CD4-positive, alpha-beta T cell treated with Interleukin-17A for 4 hours (primary cell): ENCODE data around the gene LZTR1.
"Not testable (repeated sequence)": the region's sequence is repeated elsewhere in the genome, so short reads cannot be mapped to it uniquely, and the experiment has no call there.

Experiments
- DNase-seq: peaks from one replicate; pipeline ENCODE4 v3.0.0-alpha.2; 2020; ENCODE audit warnings: mixed read lengths

The LZTR1 gene

DNA sequence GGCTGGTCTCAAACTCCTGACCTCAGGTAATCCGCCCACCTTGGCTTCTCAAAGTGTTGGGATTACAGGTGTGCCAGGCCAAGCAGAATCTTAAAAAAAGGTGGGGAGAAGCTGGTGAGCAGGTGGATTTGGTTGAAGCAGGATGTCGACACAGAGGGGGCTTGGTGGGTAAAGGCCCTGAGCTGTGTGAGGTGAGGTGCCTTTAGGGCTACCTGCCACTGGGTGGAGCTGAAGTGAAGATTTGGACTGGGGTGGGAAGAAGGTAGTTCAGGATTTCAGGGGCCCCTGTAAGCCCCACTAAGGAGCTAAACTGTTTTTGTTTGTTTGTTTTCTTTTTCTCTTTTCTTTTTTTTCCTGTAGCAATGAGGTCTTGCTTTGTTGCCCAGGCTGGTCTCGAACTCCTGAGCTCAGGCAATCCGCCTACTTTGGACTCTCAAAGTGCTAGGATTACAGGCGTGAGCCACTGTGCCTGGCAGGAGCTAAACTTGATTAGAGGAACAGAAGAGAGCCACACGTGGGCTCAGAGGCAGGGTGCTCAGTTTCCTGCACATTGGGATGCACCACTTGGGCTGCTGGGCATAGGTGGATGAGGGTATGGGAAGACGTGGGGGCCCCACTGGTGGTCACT lies 38.8 kb downstream of the LZTR1 start:
- no peak for DNase-seq

DNA sequence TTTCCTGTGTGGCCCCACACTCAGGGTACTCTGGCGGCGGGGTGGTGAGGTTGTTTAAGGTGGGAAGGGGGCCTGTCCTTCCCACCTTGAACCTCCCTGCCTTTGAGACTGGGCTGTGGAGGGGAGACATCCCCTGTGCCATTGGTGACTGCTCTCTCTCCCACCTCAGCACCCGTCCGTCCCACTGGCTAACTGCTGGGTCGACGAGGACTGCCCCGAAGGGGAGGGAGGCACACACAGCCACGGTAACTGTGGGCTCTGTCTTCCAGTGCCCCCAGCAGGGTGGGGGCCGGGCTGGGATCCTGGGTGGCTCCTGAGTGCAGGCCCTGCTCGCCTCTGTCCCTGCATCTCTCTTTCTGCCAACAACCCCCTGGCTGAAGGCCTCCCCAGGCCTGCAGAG lies 40.4 kb downstream of the LZTR1 start:
- no peak for DNase-seq

DNA sequence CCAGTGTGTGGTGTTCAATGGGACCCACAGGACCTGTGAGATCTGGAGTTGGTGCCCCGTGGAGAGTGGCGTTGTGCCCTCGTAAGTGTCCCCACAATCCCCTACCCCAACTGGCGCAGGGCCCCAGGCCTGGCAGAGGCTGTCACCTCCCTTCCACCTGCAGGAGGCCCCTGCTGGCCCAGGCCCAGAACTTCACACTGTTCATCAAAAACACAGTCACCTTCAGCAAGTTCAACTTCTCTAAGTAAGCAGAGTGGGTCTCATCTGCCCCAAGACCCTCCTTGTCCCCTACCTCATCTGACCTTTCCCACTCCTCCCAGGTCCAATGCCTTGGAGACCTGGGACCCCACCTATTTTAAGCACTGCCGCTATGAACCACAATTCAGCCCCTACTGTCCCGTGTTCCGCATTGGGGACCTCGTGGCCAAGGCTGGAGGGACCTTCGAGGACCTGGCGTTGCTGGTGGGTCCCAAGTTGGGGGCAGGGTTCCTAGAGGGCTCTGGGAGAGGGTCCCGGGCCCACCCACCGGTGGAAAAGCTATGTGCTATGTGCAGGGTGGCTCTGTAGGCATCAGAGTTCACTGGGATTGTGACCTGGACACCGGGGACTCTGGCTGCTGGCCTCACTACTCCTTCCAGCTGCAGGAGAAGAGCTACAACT lies 41.0 kb downstream of the LZTR1 start:
- DNase-seq, result no peak

DNA sequence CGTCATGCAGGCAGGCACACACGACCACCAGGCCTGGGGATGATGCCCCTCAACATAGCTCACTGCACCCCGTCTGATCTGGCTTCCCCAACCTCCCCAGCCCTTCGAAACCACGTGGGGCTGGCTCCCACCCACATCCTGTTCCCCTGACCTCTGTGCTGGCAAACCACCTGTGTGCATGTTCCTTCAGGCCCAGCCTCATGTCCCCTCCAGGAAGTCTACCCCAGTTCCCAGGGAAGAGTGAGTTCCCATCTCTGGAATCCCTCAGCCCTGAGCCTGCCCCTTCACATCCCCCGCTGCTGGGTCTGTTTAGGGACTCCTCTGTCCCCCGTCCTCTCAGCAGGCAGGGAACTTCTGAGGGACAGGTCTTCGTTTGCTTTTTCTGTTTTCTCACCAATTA lies 43.2 kb downstream of the LZTR1 start:
- DNase-seq, result peak; percentile 37

DNA sequence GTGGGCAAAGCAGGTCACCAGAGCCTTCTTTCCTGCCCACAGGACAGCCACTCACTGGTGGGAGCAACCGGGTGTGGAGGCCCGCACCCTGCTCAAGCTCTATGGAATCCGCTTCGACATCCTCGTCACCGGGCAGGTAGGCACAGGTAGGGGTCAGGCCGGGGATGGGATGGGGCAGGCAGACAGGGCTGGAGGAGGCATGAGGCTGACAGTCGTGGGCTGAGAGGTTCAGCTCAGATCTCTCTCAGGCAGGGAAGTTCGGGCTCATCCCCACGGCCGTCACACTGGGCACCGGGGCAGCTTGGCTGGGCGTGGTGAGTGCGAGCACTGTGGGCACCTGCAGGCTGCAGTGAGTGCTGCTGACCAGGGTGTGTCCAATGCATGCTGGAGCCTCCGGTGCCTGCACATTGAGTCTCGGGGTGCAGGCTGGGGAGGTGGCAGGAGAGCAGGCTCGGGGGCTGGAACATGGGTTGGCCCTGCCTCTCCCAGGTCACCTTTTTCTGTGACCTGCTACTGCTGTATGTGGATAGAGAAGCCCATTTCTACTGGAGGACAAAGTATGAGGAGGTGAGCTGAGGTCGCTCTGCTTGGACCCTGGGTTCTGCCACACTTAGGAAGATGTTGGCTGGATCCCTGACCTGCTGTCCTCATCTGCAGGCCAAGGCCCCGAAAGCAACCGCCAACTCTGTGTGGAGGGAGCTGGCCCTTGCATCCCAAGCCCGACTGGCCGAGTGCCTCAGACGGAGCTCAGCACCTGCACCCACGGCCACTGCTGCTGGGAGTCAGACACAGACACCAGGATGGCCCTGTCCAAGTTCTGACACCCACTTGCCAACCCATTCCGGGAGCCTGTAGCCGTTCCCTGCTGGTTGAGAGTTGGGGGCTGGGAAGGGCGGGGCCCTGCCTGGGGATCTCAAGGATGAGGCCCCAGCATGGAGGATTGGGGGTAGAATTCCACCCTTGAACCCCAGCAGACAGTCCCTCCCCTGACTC lies 44.0 kb downstream of the LZTR1 start:
- DNase-seq, result no peak

DNA sequence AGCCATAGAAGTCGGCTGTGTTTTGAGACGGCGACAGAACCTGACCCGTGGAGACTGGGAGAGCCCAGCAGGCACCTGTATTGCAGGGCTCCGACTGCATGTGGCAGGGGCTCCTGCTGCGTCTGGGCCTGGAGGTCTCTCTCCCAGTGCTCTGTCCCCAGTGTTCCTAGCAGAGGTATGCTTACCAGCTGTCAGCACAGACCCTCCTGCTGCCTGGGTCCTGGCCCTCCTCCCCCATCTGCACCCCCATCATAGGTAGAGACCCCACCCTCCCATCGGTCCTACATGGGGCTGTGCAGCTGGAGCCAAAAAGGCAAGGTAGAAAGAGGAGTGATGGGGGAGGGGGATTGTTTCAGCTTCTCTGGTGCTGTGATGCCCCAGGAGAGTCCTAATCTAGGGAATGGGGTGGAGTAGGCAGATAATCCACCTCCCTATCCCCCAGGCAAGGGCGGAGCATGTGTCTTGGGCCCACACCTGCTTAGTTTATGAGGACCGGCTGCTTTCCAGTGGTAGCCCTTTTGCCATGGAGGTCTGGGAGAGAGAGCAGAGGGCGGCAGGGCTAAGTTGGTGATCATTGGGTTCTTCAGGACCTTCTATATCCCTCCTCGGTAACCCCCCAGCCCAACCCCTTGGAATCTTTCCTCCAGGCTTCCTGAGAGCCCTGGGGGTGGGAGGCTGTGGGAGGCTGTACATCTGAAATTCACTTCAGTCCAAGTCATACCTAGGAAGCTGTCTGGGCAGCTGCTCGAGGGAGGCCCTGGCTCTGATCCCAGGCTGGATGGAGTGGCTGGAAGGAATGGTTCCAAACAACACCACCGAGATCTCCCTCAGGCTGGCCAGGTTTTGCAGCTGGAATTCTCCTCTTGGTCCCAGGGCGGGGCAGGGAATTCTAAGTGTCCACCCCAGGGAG lies 44.9 kb downstream of the LZTR1 start:
- DNase-seq, result no peak

DNA sequence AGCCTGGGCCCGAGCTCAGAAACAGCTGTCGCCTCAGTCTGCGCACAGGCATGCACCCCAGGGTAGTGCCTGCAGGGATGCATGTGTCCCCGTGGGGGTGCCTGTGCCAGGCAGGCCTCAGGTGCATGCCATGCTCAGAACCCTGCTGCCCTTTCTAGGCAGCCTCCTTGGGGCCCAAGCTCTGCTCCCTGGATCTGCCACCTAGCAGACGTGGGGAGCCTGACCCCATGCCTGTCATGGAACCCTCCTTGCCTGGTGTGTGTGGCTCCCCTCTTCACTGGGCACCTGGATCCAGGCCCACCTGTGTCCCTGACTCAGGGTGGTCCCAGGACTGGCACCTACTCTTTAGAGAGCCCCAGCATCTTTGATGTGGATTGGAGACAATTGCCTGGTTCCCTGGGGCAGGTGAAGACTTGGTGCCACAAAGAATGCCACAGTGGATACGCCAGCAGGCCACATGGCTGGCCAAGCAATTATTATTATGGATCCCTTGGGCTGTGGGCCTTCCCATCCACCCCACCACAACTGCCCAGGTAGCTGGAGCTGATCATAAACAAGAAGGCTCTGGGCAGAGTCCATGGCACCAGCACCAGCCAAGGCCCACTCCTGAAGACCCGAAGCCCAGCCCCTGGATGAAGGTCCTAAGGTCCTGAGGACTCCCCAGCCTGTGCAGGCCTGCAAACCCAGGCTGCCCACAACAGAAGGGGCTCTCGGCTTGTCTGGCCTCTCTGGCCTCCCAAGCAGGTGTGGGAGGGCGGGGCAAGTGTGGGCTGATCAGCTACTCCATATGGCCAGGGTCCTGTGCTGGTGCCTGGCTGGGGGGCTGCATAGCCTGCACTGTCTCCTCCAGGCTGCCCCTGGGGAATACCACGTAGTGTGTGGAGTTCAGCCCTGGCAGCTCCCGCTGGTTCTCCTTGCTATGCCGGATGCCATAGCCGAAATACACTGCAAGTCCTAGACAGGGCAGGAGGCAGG lies 46.5 kb downstream of the LZTR1 start:
- no peak for DNase-seq

DNA sequence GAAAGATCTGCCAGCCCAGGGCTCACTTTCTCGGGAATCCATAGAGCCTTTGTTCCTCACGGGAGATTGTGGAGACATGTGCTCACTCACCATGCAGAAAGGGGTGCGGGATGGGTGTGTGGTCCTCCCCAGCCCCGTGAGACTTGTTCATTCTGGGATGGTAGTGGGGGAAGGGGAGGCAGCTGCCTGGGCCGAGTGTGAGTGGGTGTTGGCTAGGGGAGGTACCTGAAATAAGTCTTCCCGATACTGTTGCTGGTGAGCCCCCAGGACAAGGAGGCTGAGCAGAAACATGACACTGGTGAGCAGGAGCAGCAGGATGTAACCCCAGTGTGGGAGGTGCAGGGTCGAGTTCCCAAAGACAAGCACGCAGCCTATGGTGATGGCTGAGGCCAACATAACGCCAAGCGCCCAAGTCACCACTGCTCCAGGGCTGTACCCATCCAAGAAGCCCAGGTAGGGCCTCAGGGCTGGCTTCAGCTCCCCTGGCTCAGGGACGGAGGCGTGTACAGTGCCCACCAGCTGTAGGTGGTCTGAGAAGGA lies 47.5 kb downstream of the LZTR1 start:
- DNase-seq, result no peak

DNA sequence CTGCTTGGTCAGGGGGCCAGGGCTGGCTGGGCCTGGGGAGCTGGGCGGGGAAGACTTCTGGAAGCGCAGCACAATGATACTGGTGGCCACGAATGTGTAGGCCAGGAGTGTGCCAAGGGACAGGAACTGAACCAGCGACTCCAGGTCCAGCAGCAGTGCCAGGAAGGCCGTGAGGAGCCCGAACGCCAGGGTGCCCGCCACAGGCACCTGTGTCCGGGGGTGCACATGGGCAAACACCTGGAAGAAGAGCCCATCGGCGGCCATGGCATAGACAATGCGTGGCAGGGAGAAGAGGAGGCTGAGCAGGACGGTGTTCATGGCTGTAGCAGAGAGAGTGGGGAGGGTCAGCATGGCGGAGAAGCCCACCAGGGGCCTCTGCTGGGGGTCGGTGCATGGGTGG lies 47.9 kb downstream of the LZTR1 start:
- no peak for DNase-seq

DNA sequence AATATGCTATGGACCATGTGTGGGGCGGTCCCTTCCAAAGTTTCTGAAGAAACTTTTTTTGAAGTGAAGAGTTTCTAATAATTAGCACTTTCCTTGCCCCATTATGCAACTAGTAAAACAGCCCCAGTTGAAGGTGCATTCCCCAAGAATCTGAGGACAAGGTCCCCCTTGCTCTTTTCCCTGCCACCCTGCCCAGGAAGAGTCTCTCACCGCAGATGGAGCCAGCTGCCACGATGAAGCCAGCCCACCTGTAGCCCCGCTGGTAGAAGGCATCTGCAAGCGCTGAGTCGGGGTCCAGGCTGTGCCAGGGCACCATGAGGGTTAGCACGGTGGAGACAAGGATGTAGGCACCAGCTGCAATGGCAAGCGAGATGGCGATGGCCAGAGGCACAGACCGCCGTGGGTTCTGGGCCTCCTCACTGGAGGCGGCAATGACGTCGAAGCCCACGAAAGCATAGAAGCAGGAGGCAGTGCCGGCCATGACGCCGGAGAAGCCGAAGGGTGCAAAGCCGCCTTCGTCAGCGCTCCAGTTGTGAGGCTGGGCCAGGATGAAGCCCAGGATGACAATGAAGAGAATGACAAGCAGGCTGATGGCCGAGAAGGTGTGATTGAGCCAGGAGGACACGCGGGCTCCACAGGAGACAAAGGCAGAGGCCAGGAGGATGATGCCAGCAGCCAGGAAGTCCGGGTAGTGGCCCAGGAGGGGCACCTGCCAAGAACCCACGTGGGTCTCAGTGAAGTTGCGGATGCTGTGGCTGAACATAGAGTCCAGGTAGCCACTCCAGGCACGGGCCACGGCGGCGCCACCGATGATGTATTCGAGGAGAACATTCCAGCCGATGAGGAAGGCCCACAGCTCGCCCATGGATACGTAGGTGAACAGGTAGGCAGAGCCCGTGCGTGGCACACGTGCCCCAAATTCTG lies 48.8 kb downstream of the LZTR1 start:
- DNase-seq, result no peak

DNA sequence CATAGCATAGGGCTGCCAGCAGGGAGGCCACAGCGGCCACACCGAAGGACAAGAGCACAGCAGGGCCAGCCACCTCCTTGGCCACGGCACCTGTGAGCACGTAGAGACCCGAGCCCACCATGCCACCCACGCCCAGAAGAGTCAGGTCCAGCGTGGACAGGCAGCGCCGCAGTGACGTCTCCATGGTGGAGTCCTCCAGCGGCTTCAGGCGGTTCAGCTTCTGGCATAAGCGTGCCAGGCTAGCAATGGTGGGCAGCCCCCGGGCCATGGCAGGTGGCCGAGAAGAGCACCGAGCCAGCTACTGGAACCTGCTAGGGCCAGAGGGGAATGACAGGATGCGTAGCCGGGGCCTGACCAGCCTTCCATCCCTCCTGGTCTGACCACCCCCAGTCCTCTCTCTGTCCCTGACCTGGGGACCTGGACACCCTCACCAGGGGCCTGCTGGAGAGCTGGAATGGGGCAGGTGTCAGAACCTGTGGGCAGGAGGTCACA lies 49.5 kb downstream of the LZTR1 start:
- DNase-seq, result no peak

DNA sequence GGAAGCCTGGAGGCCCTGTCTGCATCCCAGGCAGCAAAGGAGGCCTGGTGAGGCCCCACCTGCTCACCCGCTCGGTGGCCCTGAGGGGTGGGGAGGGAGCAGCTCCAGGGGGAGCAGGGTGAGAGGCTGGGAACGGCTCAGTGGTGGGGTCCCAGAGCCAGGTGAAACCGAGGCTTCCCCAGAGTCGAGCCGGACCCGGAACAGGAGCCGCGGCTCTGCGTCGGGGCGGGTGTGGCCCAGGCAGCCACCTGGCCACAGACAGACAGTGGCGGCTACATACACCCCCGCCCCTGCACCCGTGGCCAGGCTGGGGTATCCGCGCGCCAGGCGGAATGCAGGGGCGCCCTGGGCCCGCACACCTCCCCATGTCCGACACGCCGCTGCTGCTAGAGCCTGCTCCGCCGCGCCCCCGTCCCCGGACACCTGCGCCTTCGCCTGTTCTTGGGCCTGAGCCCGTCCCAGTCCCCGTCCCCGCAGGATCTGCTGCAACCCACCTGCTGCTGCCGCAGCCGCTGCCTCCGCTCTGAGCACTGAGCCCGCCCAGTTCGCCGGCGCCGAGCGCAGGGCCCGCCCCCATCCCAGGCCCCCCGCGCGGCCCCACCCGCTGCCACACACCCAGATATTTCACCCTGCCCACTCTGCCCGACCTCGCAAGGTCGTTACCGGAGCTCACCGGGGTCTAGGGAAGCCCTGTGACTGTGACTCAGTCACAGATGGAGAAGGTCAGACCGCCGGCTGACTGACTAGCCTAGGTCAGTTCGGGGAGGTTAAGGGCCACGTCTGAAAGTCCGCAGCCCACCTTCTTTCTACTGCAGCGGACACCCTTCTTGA lies 50.2 kb downstream of the LZTR1 start, which contains the start of gene SLC7A4:
SLC7A4 (minus strand) TSS at position 525 of the 831 bp plus-strand sequence. CDS start 749 bp downstream, outside the sequence.
- DNase-seq, result no peak

DNA sequence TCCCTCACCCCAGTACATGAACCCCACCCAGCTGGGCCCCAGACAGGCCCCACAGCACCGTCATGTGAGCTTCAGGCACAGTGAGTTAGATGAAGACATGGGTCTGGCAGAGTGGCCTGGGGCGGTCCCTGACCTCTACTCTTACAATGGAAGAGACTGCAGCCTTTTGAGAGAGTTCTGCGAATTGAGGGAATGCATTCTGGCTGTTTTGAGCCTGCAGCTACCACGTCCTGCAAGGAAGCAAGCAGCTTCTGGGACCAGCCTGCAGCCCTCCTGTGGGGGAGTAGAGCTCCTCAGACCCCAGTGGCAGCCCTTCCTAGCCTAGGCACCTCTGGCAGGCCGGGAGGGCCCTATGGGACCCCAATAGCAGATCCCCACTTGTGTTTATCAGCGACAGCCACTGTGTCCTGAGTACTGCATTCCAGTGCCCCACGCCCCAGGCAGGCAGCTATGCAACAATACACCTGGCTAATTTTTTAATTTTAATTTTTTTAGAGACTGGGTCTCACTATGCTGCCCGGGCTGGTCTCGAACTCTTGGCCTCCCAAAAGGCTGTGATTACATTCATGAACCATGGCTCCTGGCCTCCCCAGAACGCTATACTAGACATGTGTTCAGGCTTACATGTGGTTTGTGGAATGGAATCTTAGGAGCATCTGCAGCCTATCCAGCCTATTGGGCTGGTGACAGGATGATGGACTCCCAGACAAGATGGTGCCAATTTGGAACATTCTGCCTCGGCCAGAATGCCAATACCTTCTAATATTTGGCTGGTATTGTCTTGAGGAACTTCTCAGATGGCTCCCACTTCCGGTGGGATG lies 51.0 kb downstream of the LZTR1 start:
- no peak for DNase-seq

DNA sequence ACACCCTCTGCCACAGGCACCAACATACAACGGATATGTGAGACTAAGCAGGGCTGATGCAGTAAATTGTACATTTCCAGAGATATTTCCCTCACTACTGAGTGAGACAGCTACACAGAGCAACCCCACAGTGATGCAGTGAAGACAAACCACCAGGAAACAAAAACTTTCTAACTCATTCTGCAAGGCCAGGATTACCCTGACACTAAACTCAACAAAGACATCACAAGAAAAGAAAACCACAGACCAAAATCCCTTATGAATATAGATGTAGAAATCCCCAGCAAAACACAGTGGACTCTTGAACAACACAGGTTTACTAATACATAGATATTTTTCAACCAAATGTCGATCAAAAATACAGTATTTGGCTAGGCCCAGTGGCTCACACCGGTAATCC lies 51.8 kb downstream of the LZTR1 start:
- DNase-seq, result no peak

DNA sequence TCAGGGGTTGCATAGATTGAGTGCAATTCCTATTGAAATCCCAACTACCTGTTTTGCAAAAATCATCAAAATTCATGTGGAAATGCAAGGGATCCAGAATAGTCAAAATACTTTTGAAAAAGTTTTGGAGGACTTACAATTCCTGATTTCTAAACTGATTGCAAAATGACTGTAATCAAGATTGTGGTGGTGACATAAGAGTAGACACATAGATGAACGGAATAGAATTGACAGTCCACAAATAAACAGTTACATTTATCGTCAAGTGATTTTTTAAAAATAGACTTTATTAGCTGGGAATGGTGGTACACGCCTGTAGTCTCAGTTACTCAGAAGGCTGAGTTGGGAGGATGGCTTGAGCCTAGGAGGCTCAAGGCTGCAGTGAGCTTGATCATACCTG lies 52.9 kb downstream of the LZTR1 start:
- DNase-seq, result no peak

DNA sequence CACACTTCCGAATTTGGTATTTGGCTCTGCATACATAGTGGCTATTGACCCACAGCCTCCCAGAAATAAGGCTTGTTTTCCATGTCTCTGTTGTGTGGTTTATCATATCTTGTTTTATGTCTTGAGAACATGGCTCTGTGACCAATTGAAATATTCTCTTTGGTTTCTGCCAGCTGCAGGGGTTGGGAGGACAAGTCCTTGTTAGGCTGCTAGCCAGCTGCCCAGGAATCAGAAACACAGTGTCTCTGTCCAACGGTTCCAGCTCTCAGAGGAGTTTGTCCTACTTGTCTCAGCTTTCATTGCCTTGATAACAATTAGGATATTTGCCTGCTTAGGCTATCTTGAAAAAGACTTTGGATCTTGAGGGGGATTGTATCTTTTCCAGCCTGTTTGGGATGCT lies 56.3 kb downstream of the LZTR1 start:
- no peak for DNase-seq

DNA sequence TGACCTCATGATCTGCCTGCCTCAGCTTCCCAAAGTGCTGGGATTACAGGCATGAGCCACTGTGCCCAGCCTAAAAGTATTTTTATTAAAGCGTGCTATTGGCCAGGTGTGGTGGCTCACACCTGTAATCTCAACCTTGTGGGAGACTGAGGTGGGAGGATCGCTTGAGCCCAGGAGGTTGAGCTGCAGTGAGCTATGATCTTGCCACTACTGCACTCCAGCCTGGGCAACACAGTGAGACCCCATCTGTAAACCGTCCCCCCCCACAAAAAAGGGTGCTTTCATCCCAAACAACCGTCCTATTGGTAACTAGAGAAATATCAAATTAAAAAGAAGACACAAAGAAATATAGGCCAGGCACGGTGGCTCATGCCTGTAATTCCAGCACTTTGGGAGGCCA lies 57.1 kb downstream of the LZTR1 start:
- not testable (repeated sequence) for DNase-seq

DNA sequence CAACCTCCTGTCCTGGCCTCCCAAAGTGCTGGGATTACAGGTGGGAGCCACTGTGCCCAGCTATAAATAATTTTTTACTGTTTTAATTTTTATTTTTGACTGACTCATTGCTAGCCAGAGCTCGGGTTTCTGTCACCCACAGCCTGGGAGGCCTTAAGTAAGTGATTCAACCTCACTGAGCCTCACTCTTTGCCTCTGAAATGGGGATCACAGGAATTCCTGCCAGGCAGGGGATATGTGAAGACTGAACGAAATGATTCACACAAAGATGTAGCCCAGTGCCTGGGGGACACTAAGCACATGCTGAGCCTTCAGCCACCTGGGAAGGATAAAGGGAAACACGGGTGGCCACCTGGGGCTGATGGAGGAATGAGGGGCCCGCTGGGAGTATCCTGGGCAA lies 59.8 kb downstream of the LZTR1 start:
- DNase-seq, result no peak
